Stimulated activated CD8-positive, alpha-beta memory T cell treated with anti-CD3 and anti-CD28 coated beads, Interleukin-7, amount 100 ng/mL, for 1 hour (primary cell): ENCODE results near the gene CYB561D2.
"Not testable (repeated sequence)": the region's sequence is repeated elsewhere in the genome, so short reads cannot be mapped to it uniquely, and the experiment has no call there.

Source experiments
- DNase-seq, 2 donors: peaks; one replicate each; pipeline ENCODE4 v3.0.0-alpha.2; 2020; ENCODE audit warnings: low read depth in 2 of 2

The CYB561D2 gene

DNA sequence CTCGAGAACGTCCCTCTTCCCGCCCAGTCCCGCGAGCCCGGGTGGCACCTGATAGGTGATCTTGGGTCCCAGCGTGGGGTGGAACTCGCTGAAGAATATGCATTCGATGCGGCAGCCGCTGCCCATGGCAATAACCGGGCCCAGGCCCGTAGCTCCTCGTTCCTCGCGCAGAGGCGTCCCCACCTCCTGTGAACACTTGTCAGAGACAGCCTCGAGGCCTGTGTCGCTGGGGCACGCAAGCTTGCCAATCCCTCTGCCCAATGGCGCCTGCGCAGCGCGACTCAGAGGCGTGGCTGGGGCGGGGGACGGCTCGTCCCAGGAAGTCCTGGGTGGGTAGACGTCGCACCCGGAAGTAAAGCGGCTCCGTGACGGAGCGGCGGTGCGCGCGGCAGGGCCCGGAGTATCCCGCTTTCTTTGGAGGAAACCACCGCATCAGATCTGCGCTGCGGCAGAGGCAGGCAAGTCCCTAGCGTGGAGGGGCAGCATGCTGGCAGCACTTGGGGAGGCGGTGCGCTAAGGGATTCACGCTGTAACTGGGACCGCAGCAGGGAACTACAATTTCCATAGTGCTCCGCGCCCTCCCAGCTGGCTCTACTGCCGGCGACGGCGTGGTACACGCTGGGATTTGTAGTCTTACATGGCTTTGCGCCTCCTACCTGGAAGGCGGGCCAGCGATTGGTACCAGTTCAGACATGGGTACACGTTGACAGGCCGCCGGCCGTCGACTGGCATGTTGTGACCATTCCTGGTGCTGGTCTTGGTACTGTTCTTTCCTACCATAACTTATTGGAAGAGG, at the start of gene CYB561D2, which contains the start of gene NPRL2:
Gene CYB561D2 (plus strand): TSS at position 336 of the 796 bp plus-strand sequence. CDS start 572 bp downstream, outside the sequence.
Gene NPRL2 (minus strand): TSS at position 249 of the 796 bp plus-strand sequence. CDS start 123 bp downstream, at position 126.
- peak; percentile 98 to 99 for DNase-seq

DNA sequence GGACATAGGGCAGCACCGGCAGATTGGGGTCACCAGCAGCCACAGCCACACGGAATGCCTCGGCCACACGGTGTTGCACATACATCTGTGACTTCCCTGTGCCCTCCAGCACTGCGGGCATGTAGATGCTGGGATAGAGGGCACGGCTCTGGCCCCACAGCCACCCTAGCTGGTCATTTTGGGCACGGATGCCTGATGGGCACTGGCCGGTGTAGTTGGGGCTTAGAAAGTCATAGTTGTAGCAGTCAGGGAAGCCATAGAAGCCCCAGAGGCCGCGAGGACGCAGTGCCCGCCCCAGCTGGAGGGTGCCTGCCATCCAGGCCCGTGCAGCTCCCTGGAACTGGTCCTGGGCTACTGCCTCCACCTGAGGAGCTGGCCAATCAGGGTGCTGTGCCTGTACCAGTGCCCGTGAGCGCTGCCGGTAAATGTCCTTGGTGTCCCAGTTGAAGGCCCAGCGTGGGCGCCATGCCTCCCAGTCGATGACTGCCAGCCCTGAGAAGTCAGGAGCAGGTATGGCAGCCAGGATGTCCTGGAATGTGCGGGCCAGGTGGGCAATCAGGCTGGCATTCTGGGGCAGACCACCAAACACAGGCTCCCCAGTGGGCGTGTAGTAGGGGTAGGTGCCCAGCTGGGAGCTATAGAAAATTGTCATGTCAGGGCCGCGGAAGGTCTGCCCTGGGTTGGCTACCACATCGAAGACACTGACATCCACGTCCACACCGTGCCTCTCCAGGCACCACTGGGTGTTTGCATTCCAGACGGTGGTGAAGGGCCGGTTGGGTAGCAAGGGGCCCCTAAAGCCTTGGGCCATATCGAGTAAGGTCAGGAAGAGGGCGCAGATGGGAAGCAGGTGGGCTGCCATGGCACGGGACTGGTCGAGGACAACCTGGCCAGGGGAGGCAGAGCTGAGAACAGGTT, 48.3 kb upstream of the CYB561D2 start:
- no peak for DNase-seq

GRCh38 chr3:50303013-50303815, 47.4 kb upstream of the CYB561D2 start, which contains the start of gene HYAL1:
Gene HYAL1, minus strand, starts transcription at chr3:50303574. Its CDS starts 618 bp downstream, at chr3:50302956.
- DNase-seq = no peak

DNA sequence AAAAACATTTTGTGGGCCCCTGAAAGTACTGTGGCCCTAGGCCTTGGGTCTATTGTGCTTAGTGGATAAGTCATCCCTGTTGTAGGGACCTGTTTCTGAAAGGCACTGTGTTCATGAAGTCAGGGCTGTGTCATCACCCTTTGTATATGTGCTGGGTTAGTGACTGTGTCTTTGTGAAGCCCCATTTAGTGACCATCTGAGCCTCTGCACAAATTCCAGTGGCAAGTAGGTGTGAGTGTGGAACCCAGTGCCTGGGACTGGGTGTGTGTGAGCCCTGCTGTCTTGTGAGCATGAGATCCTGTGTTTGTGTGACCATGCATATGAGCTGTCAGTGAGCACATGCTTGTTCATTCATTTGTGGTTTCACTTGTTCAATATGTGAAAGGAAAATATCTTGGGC, 46.1 kb upstream of the CYB561D2 start:
- no peak for DNase-seq

DNA sequence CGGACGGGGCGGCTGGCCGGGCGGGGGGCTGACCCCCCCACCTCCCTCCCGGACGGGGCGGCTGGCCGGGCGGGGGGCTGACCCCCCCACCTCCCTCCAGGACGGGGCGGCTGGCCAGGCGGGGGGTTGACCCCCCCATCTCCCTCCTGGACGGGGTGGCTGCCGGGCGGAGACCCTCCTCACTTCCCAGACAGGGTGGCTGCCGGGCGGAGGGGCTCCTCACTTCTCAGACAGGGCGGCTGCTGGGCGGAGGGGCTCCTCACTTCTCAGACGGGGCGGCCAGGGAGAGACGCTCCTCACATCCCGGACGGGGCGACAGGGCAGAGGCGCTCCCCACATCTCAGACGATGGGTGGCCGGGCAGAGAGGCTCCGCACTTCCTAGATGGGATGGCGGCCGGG, 38.6 kb upstream of the CYB561D2 start:
- not testable (repeated sequence) for DNase-seq

DNA sequence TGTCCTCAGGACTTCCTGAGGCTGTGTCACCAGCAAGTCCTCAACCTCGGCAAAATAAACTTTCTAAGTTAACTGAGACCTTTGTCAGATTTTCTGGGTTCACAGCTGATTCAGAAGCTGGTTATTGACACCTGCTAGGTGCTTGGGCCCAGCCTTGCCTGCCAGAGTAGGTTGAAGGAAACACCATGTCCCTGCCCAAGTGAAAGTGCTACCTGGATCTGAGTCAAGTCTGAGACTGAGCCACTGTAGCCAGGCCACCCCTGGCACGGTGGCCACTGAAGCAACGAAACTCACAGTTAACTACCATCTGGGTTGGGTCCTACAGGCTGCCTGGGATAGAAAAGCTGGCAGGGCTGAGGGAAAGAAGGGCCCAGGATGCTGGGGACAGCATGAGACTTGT, 36.3 kb upstream of the CYB561D2 start:
- no peak for DNase-seq

GRCh38 chr3:50314816-50315215, 35.8 kb upstream of the CYB561D2 start:
- DNase-seq = no peak

DNA sequence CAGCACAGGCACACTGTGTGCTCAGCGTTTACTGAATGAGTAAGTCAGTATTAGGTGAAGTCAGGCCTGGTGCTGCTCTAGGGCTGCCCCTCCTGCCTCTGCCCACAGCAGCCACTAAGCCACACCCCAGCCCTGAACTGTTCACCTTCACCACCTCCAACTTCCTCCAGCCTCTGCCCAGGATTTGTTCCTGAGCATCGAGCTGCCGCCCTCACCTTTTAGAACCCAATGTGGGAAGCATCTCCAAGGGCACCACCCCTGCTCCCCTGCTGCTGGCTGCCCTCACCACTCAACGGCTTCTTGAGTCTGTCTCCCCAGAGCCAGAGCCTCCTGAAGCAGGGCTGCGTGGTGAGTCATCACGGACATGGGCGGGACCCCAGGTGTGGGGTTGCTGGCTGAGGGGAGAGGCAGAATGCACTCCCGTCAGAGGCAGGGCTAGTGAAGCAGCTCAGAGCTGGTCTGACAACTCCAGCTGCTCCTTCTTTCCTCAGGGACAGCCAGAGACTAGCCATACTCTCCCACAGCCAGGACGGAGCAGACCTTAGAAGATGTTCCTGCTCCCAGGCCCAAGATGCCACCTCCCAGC, 33.9 kb upstream of the CYB561D2 start:
- DNase-seq = peak in 1 of 2 donors; percentile 60

GRCh38 chr3:50317300-50317699, 33.4 kb upstream of the CYB561D2 start:
- DNase-seq = no peak

DNA sequence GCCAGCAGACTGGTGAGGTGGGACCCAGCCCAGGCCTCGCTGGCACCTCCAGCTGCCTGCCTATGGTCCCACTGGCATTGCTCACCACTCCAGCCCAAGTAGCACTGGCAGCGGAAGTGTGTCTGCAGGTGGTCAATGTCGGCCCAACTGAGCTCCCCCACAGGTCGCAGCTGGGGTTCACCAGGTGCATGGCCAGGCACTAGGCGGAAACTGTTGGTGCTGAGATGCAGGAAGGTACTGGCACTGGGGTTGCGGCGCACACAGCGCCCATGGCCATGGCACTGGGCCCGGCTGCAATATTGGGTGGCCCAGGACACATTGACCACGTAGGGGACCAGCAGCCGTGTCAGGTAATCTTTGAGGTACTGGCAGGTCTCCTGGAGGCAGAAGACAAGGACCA, 32.5 kb upstream of the CYB561D2 start:
- no peak for DNase-seq

DNA sequence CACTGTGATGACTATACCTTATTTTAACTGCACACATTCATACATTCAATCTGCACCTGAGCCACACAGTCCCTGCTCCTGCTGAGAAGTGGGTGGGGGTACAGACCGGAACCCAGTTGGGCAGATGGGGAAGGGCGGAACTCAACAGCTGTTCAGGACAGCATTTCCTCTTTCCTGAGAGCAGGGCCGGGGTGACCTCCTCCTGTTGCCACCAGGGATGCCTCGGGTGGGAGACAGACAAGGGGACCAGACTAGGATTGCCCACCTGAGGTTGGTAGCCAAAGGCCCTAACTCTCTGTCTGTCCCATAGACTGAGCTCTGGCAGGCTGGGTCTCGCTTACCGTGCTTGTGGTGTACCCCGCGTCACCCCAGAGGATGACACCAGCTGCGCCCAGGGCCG, 32.0 kb upstream of the CYB561D2 start:
- no peak for DNase-seq

DNA sequence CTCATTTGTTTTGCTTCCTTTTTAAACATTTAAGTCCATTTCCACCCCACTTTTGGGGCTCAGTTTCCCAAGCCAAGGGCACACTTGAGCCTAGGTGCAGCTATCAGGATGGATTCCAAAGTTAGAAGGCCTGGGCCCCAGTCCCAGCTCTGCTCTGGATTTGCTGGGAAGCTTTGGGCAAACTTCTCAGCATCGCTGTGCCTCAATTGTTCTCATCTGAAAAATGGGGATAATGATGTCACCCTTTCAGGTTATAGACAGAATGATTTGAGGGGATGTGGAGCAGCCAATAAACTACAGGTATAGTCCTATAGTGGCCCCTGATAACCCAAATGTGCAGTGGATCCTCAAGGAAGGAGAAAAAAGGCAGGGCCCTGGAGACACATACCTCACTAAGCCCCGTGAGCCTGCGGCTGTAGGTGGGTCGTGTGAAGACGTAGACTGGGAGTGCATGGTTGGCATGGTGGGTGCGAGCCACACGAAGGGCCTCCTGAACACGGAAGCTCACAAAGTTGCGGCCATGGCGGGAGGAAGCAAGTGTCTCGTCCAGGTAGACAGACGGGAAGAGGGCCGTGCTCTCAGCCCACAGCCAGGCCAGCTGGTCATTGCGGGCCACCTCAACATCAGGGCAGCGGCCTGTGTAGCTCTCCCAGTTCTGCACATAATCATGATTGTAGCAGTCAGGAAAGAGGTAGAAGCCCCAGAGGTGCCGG, 31.3 kb upstream of the CYB561D2 start:
- no peak for DNase-seq

GRCh38 chr3:50319894-50320625, 30.6 kb upstream of the CYB561D2 start:
- DNase-seq = no peak

- peak in 1 of 2 donors; percentile 26 for DNase-seq
Observed at GRCh38 chr3:50320853-50321335, 29.8 kb upstream of the CYB561D2 start.

DNA sequence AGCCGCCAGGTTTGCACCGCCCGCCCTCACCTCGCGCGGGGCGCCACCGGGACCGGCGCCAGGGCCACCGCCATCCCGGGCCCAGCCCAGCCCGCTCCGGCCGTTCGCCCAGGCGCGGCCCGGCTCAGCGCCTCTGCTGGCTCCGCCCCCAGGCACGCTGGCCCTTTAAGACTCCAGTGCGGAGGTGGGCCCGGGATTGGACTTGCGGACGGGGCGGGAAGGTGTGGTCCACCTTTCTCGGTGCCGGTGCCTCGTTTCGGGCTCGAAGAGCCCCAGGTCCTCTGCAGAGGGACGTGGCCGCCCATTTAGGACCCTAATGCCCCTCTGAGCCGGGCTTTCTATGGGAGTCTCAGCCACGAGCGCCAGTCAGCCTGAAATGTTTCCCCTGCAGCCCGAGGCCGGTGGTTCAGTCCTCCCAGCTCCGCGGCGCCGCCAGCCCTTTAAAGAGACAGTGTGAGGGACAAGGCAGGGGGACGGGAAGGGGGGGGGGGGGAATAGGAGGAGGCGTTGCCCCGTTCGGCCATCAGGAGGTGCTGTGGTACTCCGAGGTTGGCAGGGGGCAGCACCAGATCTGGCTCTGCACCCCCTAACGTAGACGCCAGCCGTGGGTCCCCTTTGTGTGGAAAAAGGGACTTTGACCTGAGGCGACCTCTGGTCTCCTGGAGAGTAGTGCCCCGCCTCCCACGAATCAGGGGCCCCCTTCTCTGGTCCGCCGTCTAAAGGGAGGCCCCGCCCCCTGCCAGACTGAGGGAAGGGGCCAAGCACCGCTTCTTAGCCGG, 29.1 kb upstream of the CYB561D2 start:
- DNase-seq = peak; percentile 57 to 58

GRCh38 chr3:50322115-50322385, 28.6 kb upstream of the CYB561D2 start:
- DNase-seq = no peak

DNA sequence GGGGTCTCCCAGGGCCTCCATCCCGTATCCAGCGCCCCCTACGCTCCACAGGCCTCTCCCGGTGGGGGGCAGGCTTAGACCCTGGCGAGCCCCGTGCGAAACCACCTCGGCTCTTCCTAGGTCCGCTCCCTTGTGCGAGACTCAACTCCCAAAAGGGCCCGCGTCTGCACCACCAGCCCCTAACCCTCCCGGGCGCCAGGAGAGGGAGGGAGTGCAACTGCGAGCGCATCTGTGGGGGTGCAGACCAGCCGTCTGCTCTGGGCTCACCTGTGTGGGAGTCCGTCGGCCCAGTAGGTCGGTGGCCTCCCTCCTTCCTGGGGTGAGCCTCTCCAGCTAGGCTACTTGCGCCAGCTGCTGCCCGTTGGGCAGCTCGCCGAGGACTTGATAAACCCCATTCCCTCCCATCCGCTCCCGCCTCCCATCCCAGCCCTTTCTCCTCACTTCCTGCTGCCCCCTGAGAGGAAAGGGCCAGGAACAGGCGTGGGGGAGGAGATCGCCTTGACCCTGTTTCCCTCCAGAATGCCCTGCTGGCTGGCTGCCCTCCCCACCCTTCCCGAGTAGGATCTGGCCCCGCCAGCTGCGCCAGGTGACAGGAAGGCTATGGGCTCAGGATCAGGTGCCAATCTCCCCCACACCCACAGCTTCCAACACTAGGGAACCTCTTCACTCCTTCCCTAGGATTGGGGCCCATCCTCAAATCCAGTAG, 28.1 kb upstream of the CYB561D2 start, which contains the start of gene HYAL2:
Gene HYAL2 (minus strand): TSS at position 360 of the 706 bp plus-strand sequence. CDS start 2,256 bp downstream, outside the sequence.
- DNase-seq = no peak

DNA sequence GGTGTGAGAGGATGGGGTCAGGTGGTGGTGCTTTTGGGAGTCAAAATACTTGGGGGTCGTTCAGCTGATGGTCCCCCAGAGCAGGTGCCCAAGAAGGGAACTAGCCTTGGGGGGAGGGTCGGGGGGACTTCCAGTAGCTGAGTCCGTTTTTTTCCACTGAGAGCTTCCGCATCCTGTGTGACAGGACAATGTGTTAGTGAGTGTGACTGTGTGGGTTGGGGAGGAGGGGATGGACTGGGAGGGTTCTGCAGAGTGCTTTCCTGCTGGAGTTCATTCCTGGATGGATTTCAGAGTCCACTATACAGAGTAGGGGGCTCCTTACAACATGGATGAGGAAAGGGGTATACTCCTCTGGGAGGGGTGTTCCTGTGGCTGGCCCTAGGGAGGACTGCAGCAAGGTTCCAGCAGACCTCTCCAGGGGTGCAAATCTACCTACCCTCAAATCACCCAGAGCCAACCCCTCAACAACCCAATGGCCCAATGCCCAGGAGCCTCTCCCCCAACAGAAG, 27.5 kb upstream of the CYB561D2 start:
- DNase-seq = no peak
